Stomach (tissue), 9 donors: ENCODE results near the gene GLTP. TPM values are rescaled to one million over a fixed set of nuclear protein-coding genes. Genes with fewer than 3 reads are reported as not detected.

Source experiments
- DNase-seq, 2 donors: peaks; one replicate each; pipeline versions ENCODE4 v3.0.0 to v3.0.0-alpha.2; 2013 to 2019
- H3K27ac ChIP-seq, 5 donors: fragments of 200-600 bp in 4 of 5; sonication (generic) in 4 of 5; one replicate each; pipeline ENCODE4 v1.5.1; 2013 to 2019; ENCODE audit warnings: mild to moderate bottlenecking in 1 of 5, moderate library complexity in 1 of 5
- H3K27me3 ChIP-seq, 3 donors: fragments of 200-600 bp; sonication (generic); one replicate each; pipeline ENCODE4 v1.5.1; 2017 to 2019; ENCODE audit warnings: mixed run types in 1 of 3
- H3K36me3 ChIP-seq, 4 donors: fragments of 200-600 bp; sonication (generic); 1 replicate in 3 of 4; 2 replicates in 1 of 4; pipeline ENCODE4 v1.5.1; 2016 to 2019
- H3K4me1 ChIP-seq, 4 donors: fragments of 200-600 bp; sonication (generic); one replicate each; pipeline ENCODE4 v1.5.1; 2016 to 2019
- H3K4me3 ChIP-seq, 4 donors: fragments of 200-600 bp; sonication (generic) in 3 of 4; one replicate each; pipeline ENCODE4 v1.5.1; 2016 to 2019; ENCODE audit warnings: mild to moderate bottlenecking in 1 of 4
- H3K9me3 ChIP-seq, 4 donors: fragments of 200-600 bp; sonication (generic); one replicate each; pipeline ENCODE4 v1.5.1; 2016 to 2019
- CTCF ChIP-seq, 7 experiments: fragments of 450-650 bp in 4 of 7; fragments of 200-600 bp in 3 of 7; sonication (generic) in 3 of 7; IDR thresholded peaks; one replicate each; pipeline ENCODE4 v1.5.1; 2016 to 2019; ENCODE audit warnings: antibody characterized with exemption in 7 of 7, control low read depth in 2 of 7, mild to moderate bottlenecking in 1 of 7
- EP300 ChIP-seq: sonication (generic); formaldehyde crosslinking; IDR thresholded peaks from one replicate; pipeline ENCODE4 v1.6.1; 2017; ENCODE audit warnings: antibody characterized with exemption
- POLR2A ChIP-seq, 4 donors: fragments of 450-650 bp; IDR thresholded peaks; one replicate each; pipeline ENCODE4 v1.6.1; 2016; ENCODE audit warnings: antibody characterized with exemption in 4 of 4, control low read depth in 2 of 4, mild to moderate bottlenecking in 1 of 4, moderate library complexity in 1 of 4
- POLR2AphosphoS5 ChIP-seq, 3 donors: sonication (generic); formaldehyde crosslinking; IDR thresholded peaks; one replicate each; pipeline ENCODE4 v1.6.1; 2016; ENCODE audit warnings: antibody characterized with exemption in 3 of 3
- WGBS, 5 donors: extraction: QIAGEN DNeasy Blood & Tissue Kit in 3 of 5; methylation state at CpG; one replicate each; pipeline versions ENCODE4 v1.1.5 to v1.1.7; 2013 to 2018; 5-methylcytosine and 5-hydroxymethylcytosine counted together
- intact Hi-C: fragments of 100-400 bp; cut with DNase I; formaldehyde crosslinking; loops from one replicate; pipeline ENCODE4 v1.15.1; 2023; ENCODE audit warnings: low total_unique reads
- polyA plus RNA-seq, 3 donors: library from polyadenylated mRNA; stranded (reverse); fragments of 200-250 nt; gene quantifications; one replicate each; pipeline ENCODE4 v1.2.3, GENCODE V29; 2013
- total RNA-seq, 5 donors: library from RNA; depleted of rRNA; stranded (reverse); fragments of >200 nt; gene quantifications; one replicate each; pipeline versions ENCODE4 v1.1.0 to v1.2.3, GENCODE V29; 2014 to 2016
- donor health status: healthy with polysubstance abuse.
- donor health status: Bipolar disorder and iron deficiency.
- donor health status: healthy.

The GLTP gene
- total and polyA plus RNA-seq, 8 donors, result 26.4 to 93.6 (median 50.1) TPM

- DNase-seq, result no peak
These were observed 43.3 kb upstream of the GLTP start for GRCh38 chr12:109923481-109924245.

GRCh38 chr12:109923038-109923437, 42.7 kb upstream of the GLTP start:
- WGBS, 5 donors, result 85 to 89% (median 88%) methylated on average over 5 of the region's 5 CpGs
- intact Hi-C loops, result no loop called here
- DNase-seq, result no peak
- peaks cover 23 to 78% (median 61%) of the 10 kb centered on the region in 4 donors for H3K36me3 ChIP-seq
- no peaks in the 10 kb centered on the region for H3K27me3 ChIP-seq
- H3K4me1 ChIP-seq, result no peaks in the 10 kb centered on the region
- no peak overlapping the region for H3K4me3 ChIP-seq
- TF ChIP-seq POLR2AphosphoS5 (IDR thresholded peaks at IDR 0.05) (no peak), POLR2A (IDR thresholded peaks at IDR 0.05) (no peak), EP300 (no peak), CTCF (IDR thresholded peaks at IDR 0.05) (no peak)
- no peak overlapping the region for H3K27ac ChIP-seq
- no peaks in the 10 kb centered on the region for H3K9me3 ChIP-seq

More at GRCh38 chr12:109923481-109924245, 43.3 kb upstream of the GLTP start:
- H3K27ac ChIP-seq, result no peak overlapping the region
- no peak for TF ChIP-seq POLR2AphosphoS5 (IDR thresholded peaks at IDR 0.05)
- no peak for TF ChIP-seq POLR2A (IDR thresholded peaks at IDR 0.05)
- H3K27me3 ChIP-seq, result no peaks in the 10 kb centered on the region
- intact Hi-C loops, result no loop called here
- H3K4me1 ChIP-seq, result no peaks in the 10 kb centered on the region
- no peaks in the 10 kb centered on the region for H3K9me3 ChIP-seq
- 81 to 86% (median 82%) methylated on average over 15 to 17 of the region's 17 CpGs for WGBS, 5 donors
- H3K36me3 ChIP-seq, result peaks cover 20 to 78% (median 57%) of the 10 kb centered on the region in 4 donors
- no peak overlapping the region for H3K4me3 ChIP-seq

DNA sequence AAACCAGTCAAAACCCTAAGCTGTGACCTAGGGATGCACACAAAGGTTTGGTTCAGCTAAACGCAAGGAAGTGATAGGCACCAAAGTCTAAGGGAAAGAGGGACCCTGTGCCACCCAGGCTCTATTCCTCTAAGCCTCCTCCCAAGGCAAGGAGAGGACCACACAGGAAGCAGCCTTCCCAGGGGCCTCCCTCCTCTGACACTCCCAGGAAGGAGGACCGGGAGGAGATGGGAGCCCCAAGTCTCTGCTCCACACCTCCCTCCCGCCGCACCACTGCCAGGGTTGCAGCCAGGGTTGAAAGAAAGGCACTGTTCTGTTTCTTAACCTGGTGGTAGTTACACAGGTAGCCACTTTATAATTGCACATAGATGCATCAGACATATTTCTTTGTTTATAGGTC, 41.6 kb upstream of the GLTP start:
- intact Hi-C loops, result no loop called here
- peaks cover 32 to 80% (median 69%) of the 10 kb centered on the region in 4 donors for H3K36me3 ChIP-seq
- no peaks in the 10 kb centered on the region for H3K4me1 ChIP-seq
- no peaks in the 10 kb centered on the region for H3K27me3 ChIP-seq
- no peak for DNase-seq
- H3K27ac ChIP-seq, result no peak overlapping the region
- WGBS, 5 donors, result 61 to 82% (median 80%) methylated on average over 4 of the region's 4 CpGs
- TF ChIP-seq POLR2A (IDR thresholded peaks at IDR 0.05), result no peak
- TF ChIP-seq EP300, result no peak
- TF ChIP-seq POLR2AphosphoS5 (IDR thresholded peaks at IDR 0.05), result no peak
- no peak for TF ChIP-seq CTCF (IDR thresholded peaks at IDR 0.05)
- H3K9me3 ChIP-seq, result no peaks in the 10 kb centered on the region
- H3K4me3 ChIP-seq, result no peak overlapping the region

GRCh38 chr12:109920261-109920780, 40.0 kb upstream of the GLTP start:
- TF ChIP-seq POLR2A (IDR thresholded peaks at IDR 0.05) (no peak), CTCF (IDR thresholded peaks at IDR 0.05) (no peak), EP300 (no peak), POLR2AphosphoS5 (IDR thresholded peaks at IDR 0.05) (no peak)
- Histone ChIP-seq H3K27ac (no peak overlapping the region), H3K36me3 (peaks cover 42 to 81% (median 74%) of the 10 kb centered on the region in 4 donors), H3K27me3 (no peaks in the 10 kb centered on the region), H3K4me1 (no peaks in the 10 kb centered on the region), H3K4me3 (no peak overlapping the region), H3K9me3 (no peaks in the 10 kb centered on the region)
- 88 to 96% (median 93%) methylated on average over 10 to 11 of the region's 11 CpGs for WGBS, 5 donors
- DNase-seq, result no peak
- intact Hi-C loops, result no loop called here

DNA sequence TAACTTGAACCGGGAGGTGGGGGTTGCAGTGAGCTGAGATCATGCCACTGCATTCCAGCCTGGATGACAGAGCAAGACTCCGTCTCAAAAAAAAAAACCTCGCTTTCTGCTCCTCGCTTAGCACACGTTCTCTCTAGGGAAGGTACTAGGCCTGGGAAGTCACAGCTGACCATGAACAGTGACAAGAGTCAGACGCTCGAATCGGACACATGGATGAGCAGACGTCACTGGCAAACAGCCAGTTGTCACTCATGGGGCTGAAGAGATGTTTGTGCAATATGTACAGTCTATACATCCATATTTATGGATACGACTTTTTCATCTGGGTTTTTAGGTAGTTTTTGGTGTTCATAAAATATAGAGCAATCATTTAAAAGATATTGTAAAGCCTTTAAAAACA, 39.1 kb upstream of the GLTP start:
- H3K9me3 ChIP-seq, result no peaks in the 10 kb centered on the region
- no peaks in the 10 kb centered on the region for H3K27me3 ChIP-seq
- no peak overlapping the region for H3K4me3 ChIP-seq
- H3K4me1 ChIP-seq, result no peaks in the 10 kb centered on the region
- WGBS, 5 donors, result 82 to 88% (median 86%) methylated on average over 10 of the region's 10 CpGs
- no peak for TF ChIP-seq EP300
- TF ChIP-seq POLR2AphosphoS5 (IDR thresholded peaks at IDR 0.05), result no peak
- TF ChIP-seq POLR2A (IDR thresholded peaks at IDR 0.05), result no peak
- TF ChIP-seq CTCF (IDR thresholded peaks at IDR 0.05), result no peak
- H3K27ac ChIP-seq, result no peak overlapping the region
- H3K36me3 ChIP-seq, result peaks cover 50 to 86% (median 79%) of the 10 kb centered on the region in 4 donors
- no peak for DNase-seq
- intact Hi-C loops, result no loop called here
